Endometrium (tissue), 2 donors: ENCODE results near the gene LRRC56.

Source experiments
- FAIRE-seq: peaks from 2 replicates; lab custom pipeline; 2012; peaks lifted over from hg19 to GRCh38; lab: Jason Lieb, UNC
- donor health status: control.
- donor health status: control.

Gene LRRC56

GRCh38 chr11:536841-537621 is at the start of gene LRRC56:
Gene LRRC56, plus strand, starts transcription at chr11:537527. Its CDS starts 3,158 bp downstream, at chr11:540685.
- FAIRE-seq: no peak

DNA sequence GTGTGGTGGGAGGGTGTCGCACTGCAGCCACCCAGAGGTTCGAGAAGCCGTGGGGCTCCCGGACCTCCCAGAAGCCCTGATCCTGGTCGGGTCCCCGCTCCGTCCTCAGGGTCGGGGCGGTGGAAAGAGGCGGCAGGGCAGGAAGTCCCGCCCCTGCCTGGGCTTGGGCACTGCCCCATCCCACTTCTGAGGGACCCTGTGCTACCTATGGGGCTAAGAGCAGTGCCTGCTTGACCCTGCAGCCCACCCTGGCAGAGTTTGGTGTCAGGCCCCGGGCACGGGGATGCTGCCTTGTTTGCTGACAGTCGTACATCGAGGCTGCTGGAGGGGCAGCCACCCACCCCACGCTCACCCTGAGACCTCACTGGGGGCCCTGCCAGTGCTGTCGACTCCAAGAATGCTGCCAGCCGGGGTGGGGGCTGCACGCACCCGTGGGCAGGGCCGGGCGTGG is 49.7 kb upstream of the LRRC56 start:
- FAIRE-seq: no peak

DNA sequence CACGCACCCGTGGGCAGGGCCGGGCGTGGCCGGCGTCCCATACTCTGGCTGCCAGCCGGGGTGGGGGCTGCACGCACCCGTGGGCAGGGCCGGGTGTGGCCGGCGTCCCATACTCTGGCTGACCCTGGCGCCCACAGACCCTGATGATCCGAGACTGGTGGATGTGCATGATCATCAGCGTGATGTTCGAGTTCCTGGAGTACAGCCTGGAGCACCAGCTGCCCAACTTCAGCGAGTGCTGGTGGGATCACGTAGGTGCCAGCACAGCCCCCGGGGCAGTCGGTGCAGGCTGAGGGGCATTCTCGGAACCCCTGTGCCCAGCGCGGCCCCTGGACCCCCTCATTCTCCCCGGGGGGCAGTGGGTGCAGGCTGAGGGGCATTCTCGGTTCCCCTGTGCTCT is 49.3 kb upstream of the LRRC56 start:
- FAIRE-seq: no peak

DNA sequence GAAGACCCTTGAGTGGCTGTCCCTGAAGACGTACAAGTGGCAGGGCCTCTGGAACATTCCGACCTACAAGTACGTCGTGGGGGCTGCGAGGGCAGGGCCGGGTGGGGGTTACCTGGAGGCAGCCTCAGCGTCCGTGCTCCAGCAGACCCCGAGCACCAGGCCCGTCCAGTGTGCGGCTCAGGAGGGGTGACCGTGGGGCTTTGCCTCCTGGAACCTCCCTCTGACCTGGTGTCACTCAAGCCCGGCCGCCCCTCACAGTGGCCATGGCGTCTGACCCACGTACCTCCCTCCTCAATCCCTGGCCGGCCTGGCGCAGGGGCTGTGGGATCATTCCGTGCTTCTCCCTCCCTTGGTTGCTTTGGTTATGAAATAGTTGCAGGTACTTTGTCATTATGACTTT is 48.7 kb upstream of the LRRC56 start:
- no peak for FAIRE-seq

DNA sequence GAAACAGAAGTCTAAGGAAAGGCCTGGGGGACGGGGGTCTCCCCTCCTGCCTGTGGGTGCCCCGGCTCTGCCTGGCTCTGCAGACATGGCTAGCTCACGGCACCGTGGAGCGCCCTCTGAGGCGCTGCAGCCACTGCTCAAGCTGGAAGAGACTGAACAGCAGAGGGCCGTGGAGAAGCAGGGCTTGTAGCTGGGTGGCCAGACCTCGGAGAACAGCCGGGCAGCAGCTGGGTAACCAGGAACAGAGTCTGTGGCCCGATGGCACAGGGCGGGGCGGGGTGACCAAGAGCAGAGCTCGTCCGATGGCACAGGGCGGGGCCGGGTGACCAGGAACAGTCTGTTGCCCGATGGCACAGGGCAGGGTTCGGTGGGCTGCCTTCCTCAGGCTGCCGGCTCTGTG is 48.3 kb upstream of the LRRC56 start:
- FAIRE-seq: no peak

DNA sequence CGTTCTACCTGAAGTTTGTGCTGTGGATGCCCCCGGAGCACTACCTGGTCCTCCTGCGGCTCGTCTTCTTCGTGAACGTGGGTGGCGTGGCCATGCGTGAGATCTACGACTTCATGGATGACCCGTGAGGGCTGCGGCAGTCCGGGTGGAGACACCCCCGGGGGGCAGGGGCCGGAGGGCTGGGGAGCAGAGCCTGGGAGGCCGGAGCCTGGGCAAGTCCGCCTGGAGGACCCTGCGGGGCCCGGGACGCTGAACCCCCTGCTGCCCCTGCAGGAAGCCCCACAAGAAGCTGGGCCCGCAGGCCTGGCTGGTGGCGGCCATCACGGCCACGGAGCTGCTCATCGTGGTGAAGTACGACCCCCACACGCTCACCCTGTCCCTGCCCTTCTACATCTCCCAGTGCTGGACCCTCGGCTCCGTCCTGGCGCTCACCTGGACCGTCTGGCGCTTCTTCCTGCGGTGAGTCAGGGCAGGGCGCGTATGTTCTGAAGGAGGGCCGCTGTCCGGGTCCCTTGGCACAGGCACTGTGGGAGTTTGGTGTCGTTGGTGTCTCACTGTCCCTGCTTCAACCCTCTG is 47.6 kb upstream of the LRRC56 start:
- FAIRE-seq: no peak

DNA sequence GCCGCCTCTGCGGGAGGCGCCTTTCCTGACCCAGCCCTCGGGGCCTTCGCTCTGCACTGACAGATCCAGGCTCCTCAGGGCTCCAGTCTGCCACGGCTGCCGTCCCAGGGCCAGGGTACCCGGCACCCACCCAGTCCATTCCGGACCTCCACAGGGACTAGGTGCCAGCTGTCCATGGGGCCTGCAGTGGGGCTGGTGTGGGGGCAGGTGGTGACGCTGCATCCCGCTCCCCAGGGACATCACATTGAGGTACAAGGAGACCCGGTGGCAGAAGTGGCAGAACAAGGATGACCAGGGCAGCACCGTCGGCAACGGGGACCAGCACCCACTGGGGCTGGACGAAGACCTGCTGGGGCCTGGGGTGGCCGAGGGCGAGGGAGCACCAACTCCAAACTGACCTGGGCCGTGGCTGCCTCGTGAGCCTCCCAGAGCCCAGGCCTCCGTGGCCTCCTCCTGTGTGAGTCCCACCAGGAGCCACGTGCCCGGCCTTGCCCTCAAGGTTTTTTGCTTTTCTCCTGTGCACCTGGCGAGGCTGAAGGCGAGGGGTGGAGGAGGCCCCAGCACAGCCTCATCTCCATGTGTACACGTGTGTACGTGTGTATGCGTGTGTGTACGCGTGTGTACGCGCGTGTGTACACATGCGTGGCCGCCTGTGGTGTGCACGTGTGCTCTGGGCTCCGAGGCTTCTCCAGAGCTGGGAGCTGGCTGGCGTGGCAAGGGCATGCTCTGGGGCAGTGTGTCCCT is 47.0 kb upstream of the LRRC56 start:
- FAIRE-seq: no peak

GRCh38 chr11:490930-491260 is 46.4 kb upstream of the LRRC56 start:
- no peak for FAIRE-seq

DNA sequence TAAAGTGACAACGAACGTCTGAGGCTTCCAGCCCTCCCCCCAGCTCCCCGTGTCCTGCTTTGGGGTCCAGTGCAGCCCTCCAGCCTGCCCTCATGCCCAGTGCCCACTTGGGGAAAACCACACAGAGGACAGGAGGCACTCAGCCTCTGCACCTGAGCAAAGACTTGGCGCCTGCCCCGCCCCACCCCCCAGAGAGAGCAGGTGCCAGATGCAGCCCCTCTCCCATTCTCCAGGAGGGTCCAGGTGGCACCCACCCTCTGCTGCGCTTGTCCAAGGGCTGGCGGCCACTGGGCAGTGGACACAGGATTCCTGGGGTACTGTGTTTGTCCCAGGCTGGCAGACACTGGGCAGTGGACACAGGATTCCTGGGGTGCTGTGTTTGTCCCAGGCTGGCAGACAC is 46.0 kb upstream of the LRRC56 start:
- no peak for FAIRE-seq

- FAIRE-seq: no peak
Measured at GRCh38 chr11:492427-493226, 44.7 kb upstream of the LRRC56 start.

- FAIRE-seq: no peak
Measured at GRCh38 chr11:494761-495536, 42.4 kb upstream of the LRRC56 start.

GRCh38 chr11:495537-495931 is 41.8 kb upstream of the LRRC56 start:
- FAIRE-seq: no peak

DNA sequence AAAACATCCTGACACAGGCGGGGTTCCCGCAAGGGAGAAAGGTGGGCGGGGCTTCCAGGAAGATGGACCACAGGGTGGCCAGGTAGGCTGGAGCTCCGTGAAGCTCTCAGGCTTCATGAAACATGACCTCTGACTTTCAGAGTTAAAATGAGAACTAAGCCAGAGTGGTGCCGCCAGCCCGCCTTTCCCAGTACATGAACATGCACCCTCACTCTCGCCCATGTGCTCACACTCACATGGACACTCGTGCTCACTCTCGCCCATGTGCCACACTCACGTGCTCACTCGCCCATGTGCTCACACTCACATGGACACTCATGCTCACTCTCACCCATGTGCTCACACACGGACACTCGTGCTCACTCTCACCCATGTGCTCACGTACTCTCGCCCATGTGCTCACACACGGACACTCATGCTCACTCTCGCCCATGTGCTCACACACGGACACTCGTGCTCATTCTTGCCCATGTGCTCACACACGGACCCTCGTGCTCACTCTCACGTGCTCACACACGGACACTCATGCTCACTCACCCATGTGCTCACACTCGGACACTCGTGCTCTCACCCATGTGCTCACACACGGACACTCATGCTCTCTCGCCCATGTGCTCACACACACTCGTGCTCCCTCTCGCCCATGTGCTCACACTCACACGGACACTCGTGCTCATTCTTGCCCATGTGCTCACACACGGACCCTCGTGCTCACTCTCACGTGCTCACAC is 40.3 kb upstream of the LRRC56 start:
- no peak for FAIRE-seq

GRCh38 chr11:497565-498296 is 39.6 kb upstream of the LRRC56 start:
- FAIRE-seq: no peak

- FAIRE-seq: no peak
Measured at GRCh38 chr11:498297-499181, 38.8 kb upstream of the LRRC56 start.

DNA sequence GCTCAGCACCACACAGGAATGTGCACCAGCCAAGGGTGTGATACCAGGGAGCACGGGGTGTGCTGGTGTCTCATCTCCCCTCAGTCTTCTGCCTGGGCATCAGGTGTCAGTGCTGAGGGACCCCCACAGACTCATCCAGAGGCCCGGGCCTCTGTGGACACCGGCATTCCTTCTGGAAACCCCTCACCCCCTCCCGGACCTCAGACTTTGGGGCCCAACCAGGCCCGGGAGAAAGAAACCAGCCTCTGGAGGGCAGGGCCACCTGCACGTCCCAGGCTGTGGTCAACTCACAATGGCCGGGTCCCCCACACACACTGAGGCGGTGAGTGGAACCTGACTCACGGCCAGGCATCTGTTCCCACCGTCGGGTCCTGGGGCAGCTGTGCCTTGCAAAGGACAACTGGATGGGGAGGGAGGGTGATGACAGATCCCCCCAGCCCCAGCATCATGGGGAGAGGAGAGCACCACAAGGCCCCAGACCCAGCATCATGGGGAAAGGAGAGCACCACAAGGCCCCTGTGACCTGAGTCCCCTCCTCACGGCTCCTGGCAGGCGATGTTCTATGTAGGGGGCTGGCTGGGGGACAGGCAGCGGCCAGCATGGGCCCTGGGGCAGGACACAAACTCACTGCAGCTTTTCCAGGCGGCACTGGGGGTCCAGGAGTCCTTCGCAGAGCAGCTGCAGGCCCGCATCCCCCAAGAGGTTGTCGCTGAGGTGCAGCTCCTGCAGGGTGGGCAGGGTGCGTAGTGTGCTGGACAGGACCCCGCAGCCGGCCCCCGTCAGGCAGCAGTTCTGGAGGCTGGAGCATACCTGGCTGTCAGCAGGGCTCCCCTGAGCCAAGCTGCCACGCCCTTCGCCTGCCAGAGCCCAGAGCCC is 37.9 kb upstream of the LRRC56 start:
- FAIRE-seq: no peak

DNA sequence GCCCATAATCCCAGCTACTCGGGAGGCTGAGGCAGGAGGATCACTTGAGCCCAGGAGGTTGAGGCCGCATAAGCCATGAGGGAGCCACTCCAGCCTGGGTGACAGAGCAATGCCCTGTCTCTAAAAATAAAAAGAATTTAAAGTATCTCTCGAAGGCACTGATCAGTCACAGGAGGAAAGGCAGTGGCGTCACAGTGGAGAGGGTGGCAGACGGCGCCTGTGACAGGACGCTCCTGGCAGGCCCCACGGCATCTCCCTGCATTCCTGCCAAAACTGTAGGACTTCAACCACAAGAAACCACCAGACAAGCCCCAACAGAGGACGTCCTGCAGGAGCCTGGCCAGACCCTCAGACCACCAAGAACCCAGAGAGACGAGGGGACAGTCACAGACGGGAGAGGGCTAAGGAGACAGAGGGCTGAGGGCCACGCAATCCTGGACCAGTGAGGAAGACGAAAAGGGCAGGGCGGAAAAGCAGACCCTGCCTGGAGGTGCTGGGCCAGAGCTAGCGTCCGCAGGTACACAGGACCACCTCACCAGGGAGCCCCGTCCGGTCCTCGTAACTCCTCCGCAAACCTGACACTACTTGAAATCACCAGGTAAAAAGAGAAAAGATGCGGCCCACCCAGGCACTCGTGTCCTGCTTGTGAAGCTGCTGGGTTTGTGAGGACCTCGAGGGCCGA is 36.2 kb upstream of the LRRC56 start:
- no peak for FAIRE-seq
